ENCODE results near the gene SALL4.

DNA sequence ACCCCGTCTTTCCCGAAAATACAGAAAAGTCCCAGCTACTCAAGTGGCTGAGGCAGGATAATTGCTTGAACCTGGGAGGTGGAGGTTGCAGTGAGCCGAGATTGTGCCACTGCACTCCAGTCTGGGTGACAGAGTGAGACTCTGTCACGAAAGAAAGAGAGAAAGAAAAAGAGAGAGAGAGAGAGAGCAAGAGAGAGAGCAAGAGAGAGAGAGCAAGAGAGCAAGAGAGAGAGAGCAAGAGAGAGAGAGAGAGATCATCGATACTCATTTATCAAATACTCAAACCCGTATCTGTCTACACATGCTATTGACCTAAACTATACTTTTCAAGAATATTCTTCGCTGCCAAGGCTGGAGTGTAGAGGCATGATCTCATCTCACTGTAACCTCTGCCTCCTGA, 28.2 kb upstream of the SALL4 start:
- TF ChIP-seq, protein P1, sequence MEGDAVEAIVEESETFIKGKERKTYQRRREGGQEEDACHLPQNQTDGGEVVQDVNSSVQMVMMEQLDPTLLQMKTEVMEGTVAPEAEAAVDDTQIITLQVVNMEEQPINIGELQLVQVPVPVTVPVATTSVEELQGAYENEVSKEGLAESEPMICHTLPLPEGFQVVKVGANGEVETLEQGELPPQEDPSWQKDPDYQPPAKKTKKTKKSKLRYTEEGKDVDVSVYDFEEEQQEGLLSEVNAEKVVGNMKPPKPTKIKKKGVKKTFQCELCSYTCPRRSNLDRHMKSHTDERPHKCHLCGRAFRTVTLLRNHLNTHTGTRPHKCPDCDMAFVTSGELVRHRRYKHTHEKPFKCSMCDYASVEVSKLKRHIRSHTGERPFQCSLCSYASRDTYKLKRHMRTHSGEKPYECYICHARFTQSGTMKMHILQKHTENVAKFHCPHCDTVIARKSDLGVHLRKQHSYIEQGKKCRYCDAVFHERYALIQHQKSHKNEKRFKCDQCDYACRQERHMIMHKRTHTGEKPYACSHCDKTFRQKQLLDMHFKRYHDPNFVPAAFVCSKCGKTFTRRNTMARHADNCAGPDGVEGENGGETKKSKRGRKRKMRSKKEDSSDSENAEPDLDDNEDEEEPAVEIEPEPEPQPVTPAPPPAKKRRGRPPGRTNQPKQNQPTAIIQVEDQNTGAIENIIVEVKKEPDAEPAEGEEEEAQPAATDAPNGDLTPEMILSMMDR (IDR thresholded peaks at IDR 0.05), result no peak
- TF ChIP-seq POLR2A (IDR thresholded peaks at IDR 0.05) (no peak), POLR2AphosphoS5 (IDR thresholded peaks at IDR 0.05) (no peak)
